LNCaP clone FGC (cell line): Measurements from ENCODE around the gene MRGPRD.

Experiments used
- DNase-seq: peaks from one replicate; pipeline ENCODE4 v3.0.0-alpha.2; 2011; ENCODE audit warnings: low read depth
- H3K4me3 ChIP-seq: 2 replicates; pipeline ENCODE4 v1.5.1; 2011; ENCODE audit warnings: mild to moderate bottlenecking, low read depth, low read length, control low read depth
- TF ChIP-seq, protein P1 (sequence below): IDR thresholded peaks from 2 replicates; pipeline ENCODE4 v1.5.1; 2012; ENCODE audit warnings: mild to moderate bottlenecking; ENCODE audit not compliant: control insufficient read depth, insufficient read depth; ENCODE audit errors: extremely low read depth

Gene MRGPRD

DNA sequence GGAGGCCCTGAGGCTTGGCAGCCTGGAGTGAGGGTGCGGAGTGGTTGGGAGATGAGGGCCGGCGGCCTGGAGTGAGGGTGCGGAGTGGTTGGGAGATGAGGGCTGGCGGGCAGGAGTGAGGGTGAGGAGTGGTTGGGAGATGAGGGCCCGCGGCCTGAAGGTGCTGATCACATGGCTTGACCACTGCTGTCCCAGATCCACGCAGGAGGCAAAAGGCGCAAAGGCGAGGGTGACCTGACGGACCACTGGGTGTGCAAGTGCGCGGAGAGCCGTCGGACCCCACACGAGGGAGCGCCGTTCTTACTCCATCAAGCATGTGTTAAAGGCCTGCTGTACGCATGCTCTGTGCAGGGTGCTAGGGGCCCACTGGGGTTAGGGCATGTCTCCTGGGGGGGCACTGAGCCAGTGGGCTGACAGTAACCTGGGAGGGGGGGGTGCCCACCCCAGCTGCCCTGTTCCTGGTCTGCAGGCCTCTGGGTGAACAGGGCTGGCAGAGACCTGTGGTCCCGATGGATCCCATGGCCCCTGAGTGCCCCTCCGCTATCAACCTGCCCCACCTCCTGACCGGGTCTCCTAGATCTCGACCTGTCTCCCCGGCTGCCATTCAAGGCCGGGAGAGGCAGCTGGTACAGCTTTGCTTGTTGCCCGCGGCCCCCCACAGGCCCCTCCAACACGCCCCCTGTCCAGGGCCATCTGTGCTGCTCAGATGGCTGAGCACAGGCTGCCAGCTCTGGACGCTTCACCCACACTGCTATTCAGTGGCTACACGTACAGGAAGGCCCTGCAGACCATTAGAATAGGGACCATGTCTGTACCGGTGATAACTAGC is 21.1 kb downstream of the MRGPRD start:
- H3K4me3 ChIP-seq = no peak overlapping the region
- TF ChIP-seq, protein P1, sequence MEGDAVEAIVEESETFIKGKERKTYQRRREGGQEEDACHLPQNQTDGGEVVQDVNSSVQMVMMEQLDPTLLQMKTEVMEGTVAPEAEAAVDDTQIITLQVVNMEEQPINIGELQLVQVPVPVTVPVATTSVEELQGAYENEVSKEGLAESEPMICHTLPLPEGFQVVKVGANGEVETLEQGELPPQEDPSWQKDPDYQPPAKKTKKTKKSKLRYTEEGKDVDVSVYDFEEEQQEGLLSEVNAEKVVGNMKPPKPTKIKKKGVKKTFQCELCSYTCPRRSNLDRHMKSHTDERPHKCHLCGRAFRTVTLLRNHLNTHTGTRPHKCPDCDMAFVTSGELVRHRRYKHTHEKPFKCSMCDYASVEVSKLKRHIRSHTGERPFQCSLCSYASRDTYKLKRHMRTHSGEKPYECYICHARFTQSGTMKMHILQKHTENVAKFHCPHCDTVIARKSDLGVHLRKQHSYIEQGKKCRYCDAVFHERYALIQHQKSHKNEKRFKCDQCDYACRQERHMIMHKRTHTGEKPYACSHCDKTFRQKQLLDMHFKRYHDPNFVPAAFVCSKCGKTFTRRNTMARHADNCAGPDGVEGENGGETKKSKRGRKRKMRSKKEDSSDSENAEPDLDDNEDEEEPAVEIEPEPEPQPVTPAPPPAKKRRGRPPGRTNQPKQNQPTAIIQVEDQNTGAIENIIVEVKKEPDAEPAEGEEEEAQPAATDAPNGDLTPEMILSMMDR = no peak
- no peak for DNase-seq

DNA sequence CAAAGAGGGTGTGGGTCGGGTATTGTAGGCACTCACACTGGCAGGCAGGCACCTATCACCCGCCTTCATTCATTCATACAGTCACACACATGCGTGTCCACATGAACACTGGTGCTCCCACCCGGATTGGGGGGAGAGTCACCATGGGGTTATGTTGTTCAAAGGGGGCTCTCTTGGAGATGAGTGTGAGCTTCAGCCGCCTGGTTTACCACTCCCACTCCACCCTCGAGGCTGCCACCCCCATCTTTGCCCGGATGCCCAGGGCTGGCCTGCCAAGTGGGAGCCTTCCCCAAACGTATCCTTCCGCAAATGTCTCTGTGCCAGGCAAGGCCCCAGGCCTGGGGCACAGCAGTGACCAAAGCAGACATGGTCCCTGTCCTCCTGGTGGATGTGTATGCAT is 22.6 kb downstream of the MRGPRD start:
- TF ChIP-seq, protein P1 = no peak
- DNase-seq = no peak
- no peak overlapping the region for H3K4me3 ChIP-seq

DNA sequence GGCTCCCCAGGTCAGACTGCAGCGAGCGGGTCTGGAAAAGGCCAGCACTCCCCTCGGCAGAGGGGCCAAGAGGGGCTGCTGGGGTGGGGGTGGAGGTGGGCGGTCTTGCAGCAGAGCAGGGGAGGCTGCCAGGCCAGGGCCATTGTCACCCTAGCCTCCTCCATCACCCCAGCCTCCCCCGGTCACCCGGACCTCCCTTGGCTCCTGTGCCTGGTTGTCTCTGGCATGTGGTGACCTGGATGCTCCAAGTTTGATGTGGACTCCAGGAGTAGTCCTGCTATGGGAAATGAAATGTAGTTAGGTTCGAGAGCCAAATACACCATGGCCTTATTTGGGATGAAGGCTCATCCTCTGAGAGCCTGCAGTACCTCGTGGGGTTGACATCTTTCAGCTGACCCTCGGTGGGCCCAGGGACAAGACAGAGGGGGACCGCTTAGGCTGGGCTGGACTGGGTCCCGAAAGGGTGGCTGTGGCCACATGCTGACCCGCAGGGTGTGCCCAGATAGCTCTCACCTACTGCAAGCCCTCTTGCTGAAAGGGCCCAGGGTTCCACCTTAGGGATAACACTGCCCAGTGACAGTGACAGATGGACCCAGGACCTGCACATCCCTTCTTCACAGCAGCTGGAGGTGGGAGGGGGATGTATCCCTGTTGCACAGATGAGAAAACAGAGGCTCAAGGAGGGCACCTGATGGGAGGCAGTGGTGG is 24.1 kb downstream of the MRGPRD start:
- H3K4me3 ChIP-seq = no peak overlapping the region
- TF ChIP-seq, protein P1 = no peak
- no peak for DNase-seq

DNA sequence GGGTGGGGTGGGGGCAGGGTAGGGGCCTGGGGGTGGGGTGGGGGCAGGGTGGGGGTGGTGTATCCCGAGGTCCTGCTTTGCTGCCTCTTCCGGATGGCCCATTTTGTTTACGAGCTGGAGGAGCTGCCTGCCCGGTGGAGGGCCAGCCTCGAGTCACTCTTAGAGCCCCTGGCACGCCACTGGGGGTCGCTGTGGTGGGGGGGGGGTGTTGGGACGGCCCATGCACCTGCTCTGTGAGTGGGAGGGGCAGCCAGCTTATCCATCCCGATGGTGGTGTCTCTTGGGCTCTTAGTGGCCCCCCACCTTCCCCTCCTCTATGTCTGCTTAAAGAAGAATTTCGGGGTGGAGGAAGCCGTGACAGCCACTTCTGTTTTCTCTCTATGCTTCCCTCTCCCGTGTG is 24.6 kb downstream of the MRGPRD start:
- TF ChIP-seq, protein P1 = peak; percentile 27; the same call in 1 of the 2 replicates
- DNase-seq = no peak
- no peak overlapping the region for H3K4me3 ChIP-seq

DNA sequence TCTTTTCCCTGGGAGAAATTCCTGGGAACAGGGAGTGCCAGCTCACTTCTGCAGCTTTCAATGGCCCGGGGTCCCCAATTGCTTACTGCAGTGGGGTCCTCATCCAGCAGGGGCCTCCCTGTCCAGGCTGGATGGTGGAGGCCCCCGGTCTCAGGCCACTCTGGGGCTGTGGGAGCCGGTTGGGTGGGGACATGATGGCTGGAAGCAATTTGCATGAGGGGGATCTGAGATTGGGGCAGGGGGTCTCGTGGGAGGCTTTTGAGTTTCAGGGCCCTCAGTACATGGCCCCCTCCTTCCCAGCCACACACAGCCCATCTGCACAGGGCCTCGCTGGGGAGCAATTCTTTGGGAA is 25.2 kb downstream of the MRGPRD start:
- TF ChIP-seq, protein P1 = no peak
- DNase-seq = no peak
- no peak overlapping the region for H3K4me3 ChIP-seq

DNA sequence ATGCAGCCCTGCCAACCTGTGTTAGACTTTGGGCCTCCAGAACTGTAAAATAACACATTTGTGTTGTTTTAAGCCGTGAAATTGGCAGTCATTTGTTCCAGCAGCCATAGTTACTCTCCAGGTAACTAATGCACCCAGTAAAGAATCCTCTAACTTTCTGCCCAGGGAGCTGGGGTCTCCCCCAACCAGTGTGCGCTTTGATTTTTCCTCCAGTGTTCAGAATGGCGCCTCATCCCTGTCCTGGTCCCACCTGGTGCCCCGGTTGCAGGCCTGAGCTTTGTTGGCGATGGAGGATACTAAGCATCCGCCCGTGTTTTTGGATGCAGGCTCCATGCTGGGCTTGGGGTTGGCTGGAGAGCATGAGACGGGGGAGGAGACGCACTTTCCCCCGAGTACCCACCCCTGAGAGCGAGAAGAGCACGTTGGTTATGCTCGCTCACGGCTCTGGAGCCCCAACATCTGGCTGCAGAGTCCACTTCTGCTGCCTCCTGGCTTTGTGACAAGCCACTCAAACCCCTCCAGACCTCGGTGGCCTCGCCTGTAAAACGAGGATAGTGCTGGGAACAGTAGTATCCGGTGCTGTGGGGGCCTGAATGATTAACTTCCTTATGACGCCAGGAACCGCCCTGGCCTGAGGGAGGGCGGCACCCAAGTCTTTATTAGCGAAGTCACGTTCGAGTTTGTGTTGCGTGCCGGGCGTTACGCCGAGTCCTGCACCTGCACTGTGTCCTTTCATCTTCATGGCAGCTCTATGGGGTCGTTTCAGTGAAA is 25.8 kb downstream of the MRGPRD start:
- TF ChIP-seq, protein P1 = no peak
- H3K4me3 ChIP-seq = no peak overlapping the region
- DNase-seq = no peak
